Mesothelial cell of epicardium (in vitro differentiated cells): ENCODE data around the gene ROBO1. TPM values are rescaled to one million over a fixed set of nuclear protein-coding genes. Genes with fewer than 3 reads are reported as not detected.

Experiments
- DNase-seq, 2 experiments: peaks; one replicate each; pipeline ENCODE4 v3.0.0; 2021; ENCODE audit warnings: low spot score in 2 of 2; ENCODE audit not compliant: unreplicated experiment in 2 of 2
- H3K27ac Mint-ChIP-seq: 2 replicates; pipeline ENCODE4 v1.8.0; 2021; ENCODE audit warnings: mixed read lengths
- H3K27me3 Mint-ChIP-seq: 2 replicates; pipeline ENCODE4 v1.8.0; 2021; ENCODE audit warnings: low read depth, mixed read lengths
- H3K36me3 Mint-ChIP-seq: 2 replicates; pipeline ENCODE4 v1.8.0; 2021; ENCODE audit warnings: mixed read lengths
- H3K4me1 Mint-ChIP-seq: 2 replicates; pipeline ENCODE4 v1.8.0; 2021; ENCODE audit warnings: mixed read lengths
- H3K4me3 Mint-ChIP-seq: 2 replicates; pipeline ENCODE4 v1.8.0; 2021; ENCODE audit warnings: mild to moderate bottlenecking, moderate library complexity, mixed read lengths
- H3K9me3 Mint-ChIP-seq: 2 replicates; pipeline ENCODE4 v1.8.0; 2021; ENCODE audit warnings: mixed read lengths
- CTCF ChIP-seq: fragments of 200-600 bp; sonication (generic); IDR thresholded peaks from one replicate; pipeline ENCODE4 v1.5.0; 2021; ENCODE audit warnings: antibody characterized with exemption; ENCODE audit not compliant: unreplicated experiment
- total RNA-seq: library from RNA; stranded (reverse); gene quantifications from 3 replicates; pipeline ENCODE4 v1.2.1, GENCODE V29; 2021

ROBO1 gene
- total RNA-seq, 1 donor from 2014 or later = 143 TPM

GRCh38 chr3:79012946-79013362 is 754.8 kb downstream of the ROBO1 start:
- no peaks in the 10 kb centered on the region for H3K36me3 Mint-ChIP-seq
- no peak overlapping the region for H3K27ac Mint-ChIP-seq
- H3K4me1 Mint-ChIP-seq = peaks cover 51% of the 10 kb centered on the region
- no peaks in the 10 kb centered on the region for H3K27me3 Mint-ChIP-seq
- no peak for TF ChIP-seq CTCF
- H3K9me3 Mint-ChIP-seq = no peaks in the 10 kb centered on the region
- no peak for DNase-seq
- no peak overlapping the region for H3K4me3 Mint-ChIP-seq

- no peak overlapping the region for H3K4me3 Mint-ChIP-seq
- H3K27ac Mint-ChIP-seq = no peak overlapping the region
- TF ChIP-seq CTCF = no peak
- DNase-seq = no peak
- H3K4me1 Mint-ChIP-seq = peaks cover 53% of the 10 kb centered on the region
- no peaks in the 10 kb centered on the region for H3K36me3 Mint-ChIP-seq
- no peaks in the 10 kb centered on the region for H3K9me3 Mint-ChIP-seq
- no peaks in the 10 kb centered on the region for H3K27me3 Mint-ChIP-seq
Observed at GRCh38 chr3:79012530-79012913, 755.3 kb downstream of the ROBO1 start.

- no peak overlapping the region for H3K27ac Mint-ChIP-seq
- no peaks in the 10 kb centered on the region for H3K36me3 Mint-ChIP-seq
- H3K27me3 Mint-ChIP-seq = no peaks in the 10 kb centered on the region
- H3K4me1 Mint-ChIP-seq = peaks cover 53% of the 10 kb centered on the region
- no peak for TF ChIP-seq CTCF
- H3K4me3 Mint-ChIP-seq = no peak overlapping the region
- DNase-seq = no peak
- no peaks in the 10 kb centered on the region for H3K9me3 Mint-ChIP-seq
Observed at GRCh38 chr3:79011821-79012529, 755.8 kb downstream of the ROBO1 start.

GRCh38 chr3:79009861-79010260 is 757.9 kb downstream of the ROBO1 start:
- Mint-ChIP-seq H3K27me3 (no peaks in the 10 kb centered on the region), H3K4me3 (no peak overlapping the region)

GRCh38 chr3:79006077-79006476 is 761.7 kb downstream of the ROBO1 start:
- H3K36me3 Mint-ChIP-seq = no peaks in the 10 kb centered on the region
- H3K27ac Mint-ChIP-seq = no peak overlapping the region
- no peaks in the 10 kb centered on the region for H3K9me3 Mint-ChIP-seq
- no peak for TF ChIP-seq CTCF
- no peaks in the 10 kb centered on the region for H3K27me3 Mint-ChIP-seq
- H3K4me3 Mint-ChIP-seq = no peak overlapping the region
- DNase-seq = no peak
- H3K4me1 Mint-ChIP-seq = peaks cover 34% of the 10 kb centered on the region

More at GRCh38 chr3:79009861-79010260, 757.9 kb downstream of the ROBO1 start:
- Mint-ChIP-seq H3K36me3 (no peaks in the 10 kb centered on the region), H3K9me3 (no peaks in the 10 kb centered on the region), H3K27ac (no peak overlapping the region), H3K4me1 (peaks cover 47% of the 10 kb centered on the region)
- DNase-seq = no peak
- no peak for TF ChIP-seq CTCF

GRCh38 chr3:79005084-79005483 is 762.7 kb downstream of the ROBO1 start:
- Mint-ChIP-seq H3K27ac (no peak overlapping the region), H3K27me3 (no peaks in the 10 kb centered on the region), H3K36me3 (no peaks in the 10 kb centered on the region), H3K4me1 (peaks cover 30% of the 10 kb centered on the region), H3K4me3 (no peak overlapping the region), H3K9me3 (no peaks in the 10 kb centered on the region)
- DNase-seq = no peak
- TF ChIP-seq CTCF = no peak
